Frontal cortex (tissue), 4 donors: ENCODE results near the gene LMNTD2. TPM values are rescaled to one million over a fixed set of nuclear protein-coding genes. Genes with fewer than 3 reads are reported as not detected.
A peak's percentile ranks its signal among the peaks of the same experiment; 100 is the strongest.

Experiments used
- DNase-seq, 2 donors: peaks; one replicate each; pipeline ENCODE4 v3.0.0; 2012; ENCODE audit warnings: low spot score in 2 of 2
- FAIRE-seq: peaks from 2 replicates; lab custom pipeline; 2012; peaks lifted over from hg19 to GRCh38; lab: Jason Lieb, UNC
- total RNA-seq: library from RNA; depleted of rRNA; stranded (reverse); fragments of >200 nt; gene quantifications from one replicate; pipeline ENCODE4 v1.2.3, GENCODE V29; 2014
- donor health status: control.
- donor health status: control.
- donor health status: control.

LMNTD2 gene
- not detected for total RNA-seq

DNA sequence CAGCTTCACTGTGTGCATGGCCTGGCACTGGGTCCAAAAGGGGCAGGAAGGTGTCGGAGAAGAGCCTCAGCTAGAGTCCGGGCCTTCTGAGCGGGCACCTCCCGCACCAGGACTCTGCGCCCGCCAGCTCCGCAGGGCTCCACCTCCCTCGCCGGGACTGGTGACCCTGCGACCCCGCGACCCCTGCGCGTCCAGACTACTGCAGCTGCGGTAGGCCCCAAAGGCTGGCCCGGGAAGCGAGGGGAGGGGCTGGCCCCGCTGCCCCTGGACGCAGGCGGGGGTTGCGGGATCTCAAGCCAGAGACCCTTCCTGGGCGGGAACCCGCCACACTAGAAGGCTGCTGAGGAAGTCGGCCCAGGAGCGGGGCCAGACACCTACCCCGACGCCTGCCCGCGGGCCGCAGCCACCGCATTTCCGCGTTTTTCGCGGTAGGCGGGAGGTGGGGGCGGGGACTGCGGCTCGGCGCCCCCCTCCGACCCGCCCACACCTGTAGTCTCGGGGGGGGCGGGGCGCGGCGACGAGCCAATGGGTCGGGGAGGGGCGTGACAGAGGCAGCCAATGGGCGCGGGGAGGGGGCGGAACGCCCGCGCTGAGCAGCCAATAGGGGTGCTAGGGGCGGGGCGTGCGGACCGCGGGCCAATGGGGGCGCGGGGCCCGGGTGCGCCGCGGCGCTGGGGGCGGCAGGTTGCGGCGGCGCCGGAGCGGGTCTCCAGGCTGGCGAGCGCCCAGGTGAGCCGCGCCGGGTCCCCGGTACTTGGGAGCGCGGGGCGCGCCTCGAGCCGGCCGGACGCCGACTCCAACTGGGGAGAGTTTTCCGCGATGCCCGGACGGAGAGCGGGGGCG, at the start of gene LMNTD2, which contains the start of gene RASSF7:
TSS of gene LMNTD2 (minus strand) at position 434 of the 843 bp plus-strand sequence. CDS start at position 412, 22 bp downstream.
TSS of gene RASSF7 (plus strand) at position 666 of the 843 bp plus-strand sequence. CDS start 799 bp downstream, outside the sequence.
- DNase-seq (peak; percentile 99 to 100), FAIRE-seq (no peak)

GRCh38 chr11:609341-609811, 48.8 kb upstream of the LMNTD2 start:
- no peak for DNase-seq
- no peak for FAIRE-seq

DNA sequence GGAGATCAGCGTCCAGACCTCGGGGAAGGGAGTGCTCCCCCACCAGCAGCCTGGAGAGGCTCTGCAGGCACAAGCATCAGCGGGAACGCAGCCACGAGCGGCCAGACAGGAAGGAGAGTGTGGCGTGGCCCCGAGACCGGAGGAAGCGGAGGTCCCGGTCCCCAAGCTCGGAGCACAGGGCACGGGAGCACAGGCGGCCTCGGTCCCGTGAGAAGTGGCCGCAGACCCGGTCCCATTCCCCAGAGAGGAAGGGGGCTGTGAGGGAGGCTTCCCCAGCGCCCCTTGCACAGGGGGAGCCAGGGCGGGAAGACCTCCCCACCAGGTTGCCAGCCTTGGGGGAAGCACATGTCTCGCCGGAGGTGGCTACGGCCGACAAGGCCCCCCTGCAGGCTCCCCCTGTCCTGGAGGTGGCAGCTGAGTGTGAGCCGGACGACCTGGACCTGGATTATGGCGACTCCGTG, 48.3 kb upstream of the LMNTD2 start:
- DNase-seq (no peak), FAIRE-seq (no peak)

DNA sequence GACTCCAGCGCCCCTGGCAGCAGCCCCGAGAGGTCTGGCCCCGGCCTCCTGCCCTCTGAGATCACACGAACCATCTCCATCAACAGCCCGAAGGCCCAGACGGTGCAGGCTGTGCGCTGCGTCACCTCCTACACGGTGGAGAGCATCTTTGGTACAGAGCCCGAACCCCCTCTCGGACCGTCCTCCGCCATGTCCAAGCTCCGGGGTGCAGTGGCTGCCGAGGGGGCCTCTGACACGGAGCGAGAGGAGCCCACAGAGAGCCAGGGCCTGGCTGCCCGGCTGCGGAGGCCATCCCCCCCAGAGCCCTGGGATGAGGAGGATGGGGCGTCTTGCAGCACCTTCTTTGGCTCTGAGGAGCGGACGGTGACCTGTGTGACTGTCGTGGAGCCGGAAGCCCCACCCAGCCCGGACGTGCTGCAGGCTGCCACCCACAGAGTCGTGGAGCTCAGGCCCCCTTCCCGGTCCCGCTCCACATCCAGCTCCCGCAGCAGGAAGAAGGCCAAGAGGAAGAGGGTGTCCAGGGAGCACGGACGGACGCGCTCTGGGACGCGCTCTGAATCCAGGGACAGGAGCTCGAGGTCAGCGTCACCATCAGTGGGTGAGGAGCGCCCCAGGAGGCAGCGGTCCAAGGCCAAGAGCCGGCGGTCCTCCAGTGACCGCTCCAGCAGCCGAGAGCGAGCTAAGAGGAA, 47.6 kb upstream of the LMNTD2 start:
- no peak for FAIRE-seq
- no peak for DNase-seq

DNA sequence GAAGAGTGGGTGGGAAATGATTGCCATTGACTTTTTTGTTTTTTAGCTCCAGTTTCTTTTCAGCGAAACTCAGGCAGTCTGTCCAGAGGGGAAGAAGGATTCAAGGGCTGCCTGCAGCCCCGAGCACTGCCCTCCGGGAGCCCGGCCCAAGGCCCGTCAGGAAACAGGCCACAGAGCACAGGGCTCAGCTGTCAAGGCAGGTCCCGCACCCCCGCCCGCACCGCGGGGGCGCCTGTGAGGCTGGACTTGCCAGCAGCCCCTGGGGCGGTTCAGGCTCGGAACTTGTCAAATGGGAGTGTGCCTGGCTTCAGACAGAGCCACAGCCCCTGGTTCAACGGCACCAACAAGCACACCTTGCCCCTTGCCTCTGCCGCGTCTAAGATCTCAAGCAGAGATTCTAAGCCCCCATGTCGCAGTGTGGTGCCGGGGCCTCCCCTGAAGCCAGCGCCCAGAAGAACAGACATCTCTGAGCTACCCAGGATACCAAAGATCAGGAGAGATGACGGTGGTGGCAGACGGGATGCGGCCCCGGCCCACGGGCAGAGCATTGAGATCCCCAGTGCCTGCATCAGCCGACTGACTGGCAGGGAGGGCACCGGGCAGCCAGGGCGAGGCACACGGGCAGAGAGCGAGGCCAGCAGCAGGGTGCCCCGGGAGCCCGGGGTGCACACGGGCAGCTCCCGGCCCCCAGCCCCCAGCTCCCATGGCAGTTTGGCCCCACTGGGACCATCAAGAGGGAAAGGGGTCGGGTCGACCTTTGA, 46.7 kb upstream of the LMNTD2 start:
- DNase-seq: no peak
- FAIRE-seq: no peak

DNA sequence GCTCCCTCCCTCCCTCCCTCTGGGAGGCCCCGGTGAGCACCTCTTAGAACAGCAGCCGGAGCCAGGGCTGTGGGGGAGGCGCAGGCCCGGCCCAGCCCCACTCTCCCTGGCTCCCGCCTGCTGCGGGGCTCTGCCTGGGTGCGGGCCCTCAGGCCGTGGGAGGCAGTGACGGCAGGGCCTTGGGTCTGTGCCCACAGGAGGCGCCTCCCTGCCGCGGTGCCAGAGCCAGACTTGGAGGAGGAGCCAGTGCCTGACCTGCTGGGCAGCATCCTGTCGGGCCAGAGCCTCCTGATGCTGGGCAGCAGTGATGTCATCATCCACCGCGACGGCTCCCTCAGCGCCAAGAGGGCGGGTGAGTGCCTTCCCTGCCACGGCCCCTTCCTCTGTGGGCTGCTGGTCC, 45.7 kb upstream of the LMNTD2 start:
- DNase-seq: peak in 1 of 2 donors; percentile 74

GRCh38 chr11:605286-606129, 45.0 kb upstream of the LMNTD2 start:
- no peak for DNase-seq
- FAIRE-seq: no peak

More for the DNA sequence above, 45.7 kb upstream of the LMNTD2 start:
- FAIRE-seq: no peak

- no peak for FAIRE-seq
- DNase-seq: no peak
Measured at GRCh38 chr11:603154-603553, 42.6 kb upstream of the LMNTD2 start.

GRCh38 chr11:601573-602245, 41.2 kb upstream of the LMNTD2 start:
- DNase-seq: no peak
- no peak for FAIRE-seq

DNA sequence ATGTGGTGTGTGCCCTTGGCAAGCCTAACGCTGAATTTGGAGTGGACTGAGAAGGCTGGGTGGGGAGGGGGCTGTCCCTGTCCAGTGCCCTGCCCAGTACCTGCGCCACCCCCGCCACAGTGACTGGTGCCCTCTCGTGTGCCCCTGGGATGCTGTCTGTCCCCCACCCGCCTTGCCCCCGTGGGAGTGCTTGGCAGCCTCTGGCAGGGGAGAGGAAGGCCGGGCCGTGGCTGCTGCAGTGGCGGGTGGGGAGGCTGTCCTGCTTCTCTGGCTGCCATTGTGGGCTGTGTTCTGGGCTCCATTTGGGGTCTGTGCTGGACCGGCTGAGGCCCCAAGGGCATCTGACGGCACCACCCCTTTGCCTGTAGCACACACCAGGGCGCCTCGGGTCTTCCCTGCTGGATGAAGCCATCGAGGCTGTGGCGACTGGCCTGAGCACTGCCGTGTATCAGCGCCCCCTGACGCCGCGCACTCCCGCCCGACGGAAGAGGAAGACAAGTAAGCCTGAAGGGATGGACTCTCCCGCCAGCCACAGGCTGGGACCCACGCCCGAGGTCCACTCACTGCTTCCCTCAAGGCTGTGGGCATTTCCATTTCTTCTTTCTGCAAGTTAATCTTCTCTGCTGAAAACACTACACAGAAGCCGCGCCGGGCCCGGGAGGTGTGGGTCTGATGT, 37.6 kb upstream of the LMNTD2 start:
- DNase-seq: no peak
- FAIRE-seq: no peak

DNA sequence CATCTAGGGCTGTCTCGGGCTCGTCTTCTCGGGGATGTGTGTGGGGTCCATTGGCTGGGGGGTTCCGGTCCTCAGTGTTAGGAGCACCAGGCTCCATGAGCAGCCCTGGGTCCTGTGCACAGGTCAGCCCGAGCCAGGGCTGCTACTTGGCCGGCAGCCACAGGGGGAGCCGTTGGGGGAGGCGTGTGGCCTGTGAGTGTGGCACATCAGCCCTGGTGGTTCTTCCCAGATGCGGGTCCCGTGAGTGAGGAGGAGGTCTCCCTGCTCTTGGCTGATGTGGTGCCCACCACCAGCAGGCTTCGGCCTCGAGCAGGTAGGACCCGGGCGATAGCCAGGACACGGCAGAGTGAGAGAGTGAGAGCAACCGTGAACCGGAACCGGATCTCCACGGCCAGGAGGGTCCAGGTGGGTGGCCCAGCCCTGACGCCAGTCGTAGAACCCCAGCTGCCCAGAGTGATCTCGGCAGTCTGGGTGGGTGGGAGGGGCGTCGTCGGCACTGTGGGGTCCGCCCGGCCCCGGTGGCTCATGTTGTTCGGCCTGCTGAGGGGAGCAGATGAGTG, 36.7 kb upstream of the LMNTD2 start:
- DNase-seq: no peak
- no peak for FAIRE-seq

- DNase-seq (no peak), FAIRE-seq (no peak)
Measured at GRCh38 chr11:596374-596773, 35.8 kb upstream of the LMNTD2 start.

GRCh38 chr11:595400-595799, 34.9 kb upstream of the LMNTD2 start:
- no peak for FAIRE-seq
- no peak for DNase-seq

GRCh38 chr11:593347-593746, 32.8 kb upstream of the LMNTD2 start:
- FAIRE-seq: no peak
- no peak for DNase-seq

DNA sequence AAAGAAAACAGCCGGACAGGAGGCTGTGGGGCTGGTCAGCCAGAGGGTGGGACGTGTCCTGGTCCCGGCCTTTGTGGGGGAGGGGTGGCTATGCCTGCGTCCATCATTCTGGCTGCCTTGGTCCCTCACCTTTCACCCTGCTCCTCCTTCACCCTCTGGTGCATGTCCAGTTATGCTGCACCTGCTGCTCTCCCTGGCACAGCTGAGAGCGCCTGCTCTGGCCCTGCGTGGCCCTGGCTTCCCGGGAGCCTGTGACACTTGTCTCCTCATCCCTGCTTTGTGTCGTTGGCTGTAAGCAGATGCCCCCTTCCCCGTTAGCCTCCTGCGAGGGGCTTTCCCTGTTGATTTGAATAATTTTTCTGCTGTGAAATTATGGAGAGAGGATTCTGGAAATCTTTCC, 32.4 kb upstream of the LMNTD2 start:
- FAIRE-seq (no peak), DNase-seq (no peak)

GRCh38 chr11:592501-592900, 32.0 kb upstream of the LMNTD2 start:
- DNase-seq (no peak), FAIRE-seq (no peak)

GRCh38 chr11:590997-591396, 30.5 kb upstream of the LMNTD2 start:
- DNase-seq (no peak), FAIRE-seq (no peak)

- DNase-seq (no peak), FAIRE-seq (no peak)
Measured at GRCh38 chr11:589798-590197, 29.3 kb upstream of the LMNTD2 start.
